A549 (cell line): ENCODE data around the gene ITIH4. TPM values are rescaled to one million over a fixed set of nuclear protein-coding genes. Genes with fewer than 3 reads are reported as not detected.

Experiments used
- ATAC-seq, 2 experiments: fragments of 200-7000 bp in 1 of 2; fragments of >200 bp in 1 of 2; cut with Nextera tagmentation in 1 of 2; cut with Tn5 transposase in 1 of 2; 3 replicates each; pipeline versions ENCODE4 v1.8.0 to v1.9.1; 2018 to 2020; ENCODE audit warnings: mild to moderate bottlenecking in 1 of 2, moderate library complexity in 1 of 2
- CTCF ChIA-PET: fragments of 300-600 bp; sonication (Branson Sonifier 250); formaldehyde crosslinking; extraction: SDS; loops from one replicate; lab custom pipeline; 2021; ENCODE audit warnings: antibody characterized with exemption, inconsistent platforms; lab: Yijun Ruan, JAX
- POLR2A ChIA-PET: fragments of 350-600 bp; formaldehyde crosslinking; extraction: SDS; loops from one replicate; lab custom pipeline; 2021; ENCODE audit warnings: antibody characterized with exemption, inconsistent platforms; lab: Yijun Ruan, JAX
- DNase-seq, 2 experiments: peaks; one replicate each; pipeline versions ENCODE4 v3.0.0 to v3.0.0-alpha.2; 2011 to 2016; ENCODE audit warnings: low read depth in 1 of 2, low spot score in 1 of 2
- FAIRE-seq: peaks from 2 replicates; lab custom pipeline; 2011; peaks lifted over from hg19 to GRCh38; lab: Jason Lieb, UNC
- H3K27ac ChIP-seq, 2 experiments: fragments of >200 bp; sonication (Bioruptor Twin); formaldehyde crosslinking; 3 replicates each; pipeline ENCODE4 v1.5.1; 2016 to 2017
- H3K4me1 ChIP-seq: fragments of >200 bp; sonication (Bioruptor Twin); formaldehyde crosslinking; 3 replicates; pipeline ENCODE4 v1.6.1; 2016
- H3K4me2 ChIP-seq: fragments of >200 bp; sonication (Bioruptor Twin); formaldehyde crosslinking; 3 replicates; pipeline ENCODE4 v1.6.1; 2016
- H3K4me3 ChIP-seq: fragments of >200 bp; sonication (Bioruptor Twin); formaldehyde crosslinking; 3 replicates; pipeline ENCODE4 v1.5.1; 2016
- H3K9me3 ChIP-seq: fragments of >200 bp; sonication (Bioruptor Twin); formaldehyde crosslinking; 3 replicates; pipeline ENCODE4 v1.6.1; 2016
- CEBPB ChIP-seq, 2 experiments: fragments of >200 bp in 1 of 2; sonication (Bioruptor Twin) in 1 of 2; formaldehyde crosslinking in 1 of 2; IDR thresholded peaks; 2 replicates each; pipeline ENCODE4 v1.6.1; 2012 to 2016
- CHD4 ChIP-seq: fragments of 200-600 bp; sonication (generic); IDR thresholded peaks from 2 replicates; pipeline ENCODE4 v1.6.1; 2016; ENCODE audit warnings: antibody characterized with exemption, mild to moderate bottlenecking, borderline replicate concordance
- EHF ChIP-seq: fragments of 250-450 bp; sonication (Bioruptor Pico); IDR thresholded peaks from 2 replicates; pipeline ENCODE4 v1.5.0; 2020; ENCODE audit warnings: mild to moderate bottlenecking
- ESRRA ChIP-seq: fragments of 150-350 bp; IDR thresholded peaks from 2 replicates; pipeline ENCODE4 v1.6.1; 2014; ENCODE audit warnings: mild to moderate bottlenecking, low read length, borderline replicate concordance
- FOSB ChIP-seq: fragments of 250-450 bp; sonication (Bioruptor Pico); IDR thresholded peaks from 2 replicates; pipeline ENCODE4 v1.5.0; 2020; ENCODE audit warnings: mild to moderate bottlenecking, moderate library complexity
- GATA3 ChIP-seq: IDR thresholded peaks from 2 replicates; pipeline ENCODE4 v1.6.1; 2012; ENCODE audit warnings: borderline replicate concordance
- HDAC2 ChIP-seq: fragments of 200-600 bp; sonication (generic); IDR thresholded peaks from 2 replicates; pipeline ENCODE4 v1.6.1; 2016
- HEYL ChIP-seq: fragments of 250-450 bp; sonication (Bioruptor Pico); IDR thresholded peaks from 2 replicates; pipeline ENCODE4 v1.8.0; 2021; ENCODE audit warnings: mild to moderate bottlenecking, moderate library complexity
- HOXA7 ChIP-seq: fragments of 250-450 bp; sonication (Bioruptor Pico); IDR thresholded peaks from 2 replicates; pipeline ENCODE4 v1.5.0; 2020; ENCODE audit warnings: mild to moderate bottlenecking, moderate library complexity
- HOXB13 ChIP-seq: fragments of 250-450 bp; sonication (Bioruptor Pico); IDR thresholded peaks from 2 replicates; pipeline ENCODE4 v1.5.0; 2020; ENCODE audit warnings: low read depth, mild to moderate bottlenecking, moderate library complexity
- JUN ChIP-seq, 2 experiments: fragments of >200 bp; sonication (Bioruptor Twin); formaldehyde crosslinking; IDR thresholded peaks; 2 replicates in 1 of 2; 3 replicates in 1 of 2; pipeline ENCODE4 v1.6.1; 2016 to 2017
- JUNB ChIP-seq: fragments of >200 bp; sonication (Bioruptor Twin); formaldehyde crosslinking; IDR thresholded peaks from 2 replicates; pipeline ENCODE4 v1.6.1; 2016
- MAFK ChIP-seq: fragments of 450-650 bp; IDR thresholded peaks from 2 replicates; pipeline ENCODE4 v1.6.1; 2014; ENCODE audit not compliant: partially characterized antibody
- NFE2L2 ChIP-seq: fragments of 150-350 bp; conservative IDR thresholded peaks from 2 replicates; pipeline ENCODE4 v1.6.1; 2014; ENCODE audit warnings: low read length
- PHF8 ChIP-seq: fragments of 200-600 bp; sonication (generic); IDR thresholded peaks from 2 replicates; pipeline ENCODE4 v1.6.1; 2016; ENCODE audit warnings: low read depth, mild to moderate bottlenecking, antibody characterized with exemption, moderate library complexity, borderline replicate concordance
- ZFP36 ChIP-seq: fragments of 450-650 bp; IDR thresholded peaks from 2 replicates; pipeline ENCODE4 v1.6.1; 2014; ENCODE audit warnings: borderline replicate concordance; ENCODE audit not compliant: partially characterized antibody
- ZNF302 ChIP-seq: fragments of 250-450 bp; sonication (Bioruptor Pico); IDR thresholded peaks from 2 replicates; pipeline ENCODE4 v1.9.0; 2021; ENCODE audit warnings: inconsistent platforms, mild to moderate bottlenecking, moderate library complexity
- ZSCAN20 ChIP-seq: fragments of 250-450 bp; sonication (Bioruptor Pico); IDR thresholded peaks from 2 replicates; pipeline ENCODE4 v1.8.0; 2022; ENCODE audit warnings: mild to moderate bottlenecking, moderate library complexity
- WGBS: methylation state at CpG from one replicate; pipeline ENCODE4 v1.1.6; 2017; ENCODE audit errors: missing lambda C conversion rate; 5-methylcytosine and 5-hydroxymethylcytosine counted together
- polyA plus RNA-seq, 4 experiments: library from polyadenylated mRNA; depleted of rRNA in 3 of 4; stranded (reverse); fragments of >200 nt; fragmentation: RNase III in 1 of 4; extraction: RNeasy Plus Mini Kit Qiagen cat#74134 plus additional on column Dnase treatment in 1 of 4; gene quantifications; 2 replicates in 3 of 4; 3 replicates in 1 of 4; pipeline ENCODE4 v1.2.3, GENCODE V29; 2011 to 2017
- TF ChIP-seq, protein P1 (sequence below): IDR thresholded peaks from 2 replicates; pipeline ENCODE4 v1.6.1; 2012; ENCODE audit warnings: low read depth, borderline replicate concordance
- TF ChIP-seq, protein P2 (sequence below): fragments of 200-600 bp; sonication (generic); IDR thresholded peaks from 2 replicates; pipeline ENCODE4 v1.6.1; 2016; ENCODE audit warnings: antibody characterized with exemption, mild to moderate bottlenecking, moderate library complexity

The ITIH4 gene
- polyA plus RNA-seq, 2 of the 4 experiments (the other 2 are of a cell fraction): 0.88 to 0.89 TPM

- peaks cover 7% of the 10 kb centered on the region for H3K4me1 ChIP-seq
- 70% methylated on average over 5 of the region's 5 CpGs for WGBS
- ChIA-PET POLR2A (no interaction called here), CTCF (interaction anchor here (1.7 kb wide), 1 partner anchor 15 kb away, joined by 5 read pairs; no protein-coding TSS in a partner anchor)
- no peak overlapping the region for H3K27ac ChIP-seq
- no peak overlapping the region for H3K4me2 ChIP-seq
- FAIRE-seq (no peak), ATAC-seq (no peak), DNase-seq (no peak)
- no peaks in the 10 kb centered on the region for H3K9me3 ChIP-seq
- no peak overlapping the region for H3K4me3 ChIP-seq
- TF ChIP-seq NFE2L2: no peak
- no peak for TF ChIP-seq GATA3
- no peak for TF ChIP-seq CHD4
- TF ChIP-seq MAFK: no peak
- TF ChIP-seq JUN (IDR thresholded peaks at IDR 0.05): no peak
- no peak for TF ChIP-seq PHF8
- no peak for TF ChIP-seq ZSCAN20
- TF ChIP-seq, protein P1, sequence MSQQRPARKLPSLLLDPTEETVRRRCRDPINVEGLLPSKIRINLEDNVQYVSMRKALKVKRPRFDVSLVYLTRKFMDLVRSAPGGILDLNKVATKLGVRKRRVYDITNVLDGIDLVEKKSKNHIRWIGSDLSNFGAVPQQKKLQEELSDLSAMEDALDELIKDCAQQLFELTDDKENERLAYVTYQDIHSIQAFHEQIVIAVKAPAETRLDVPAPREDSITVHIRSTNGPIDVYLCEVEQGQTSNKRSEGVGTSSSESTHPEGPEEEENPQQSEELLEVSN: no peak
- no peak for TF ChIP-seq FOSB (CRISPR knock-in tag)
- no peak for TF ChIP-seq HOXB13 (CRISPR knock-in tag)
- TF ChIP-seq, all 56 proteins: peak for 0
These were observed 6.0 kb upstream of the ITIH4 start for GRCh38 chr3:52836471-52836845.

DNA sequence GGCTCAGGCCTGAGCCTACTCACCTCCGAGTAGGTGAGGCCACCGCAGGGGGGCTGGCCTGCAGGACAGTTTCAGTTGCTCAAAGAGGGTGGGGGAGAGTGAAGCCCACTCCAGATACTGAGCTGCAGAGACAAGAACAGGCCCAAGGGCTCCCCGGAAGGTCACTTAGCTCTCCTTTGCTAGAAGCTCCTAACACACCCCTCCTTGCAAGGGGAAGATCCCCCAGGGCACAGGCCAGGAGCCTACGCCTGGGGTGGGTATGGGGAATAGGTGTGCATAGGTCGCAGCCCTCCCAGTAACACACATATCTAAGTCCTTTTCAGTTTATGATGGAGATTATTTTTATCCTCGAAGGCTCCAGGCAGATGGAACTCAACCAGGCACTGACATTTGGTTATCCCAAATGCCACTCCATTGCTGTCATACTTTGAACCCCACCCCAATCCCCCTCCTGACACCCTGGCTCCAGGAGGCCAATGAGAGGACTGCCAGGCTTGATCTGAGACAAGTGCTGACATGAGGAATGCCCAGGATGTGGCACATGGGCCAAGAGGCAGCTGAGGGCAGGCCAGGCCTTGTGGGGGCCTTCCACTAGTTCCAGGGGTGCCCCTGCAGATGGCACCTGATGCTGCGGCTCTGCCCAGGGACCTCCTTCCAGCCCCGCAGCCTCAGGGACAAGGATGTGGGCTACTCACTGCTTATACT lies 5.4 kb upstream of the ITIH4 start:
- TF ChIP-seq HDAC2: no peak

DNA sequence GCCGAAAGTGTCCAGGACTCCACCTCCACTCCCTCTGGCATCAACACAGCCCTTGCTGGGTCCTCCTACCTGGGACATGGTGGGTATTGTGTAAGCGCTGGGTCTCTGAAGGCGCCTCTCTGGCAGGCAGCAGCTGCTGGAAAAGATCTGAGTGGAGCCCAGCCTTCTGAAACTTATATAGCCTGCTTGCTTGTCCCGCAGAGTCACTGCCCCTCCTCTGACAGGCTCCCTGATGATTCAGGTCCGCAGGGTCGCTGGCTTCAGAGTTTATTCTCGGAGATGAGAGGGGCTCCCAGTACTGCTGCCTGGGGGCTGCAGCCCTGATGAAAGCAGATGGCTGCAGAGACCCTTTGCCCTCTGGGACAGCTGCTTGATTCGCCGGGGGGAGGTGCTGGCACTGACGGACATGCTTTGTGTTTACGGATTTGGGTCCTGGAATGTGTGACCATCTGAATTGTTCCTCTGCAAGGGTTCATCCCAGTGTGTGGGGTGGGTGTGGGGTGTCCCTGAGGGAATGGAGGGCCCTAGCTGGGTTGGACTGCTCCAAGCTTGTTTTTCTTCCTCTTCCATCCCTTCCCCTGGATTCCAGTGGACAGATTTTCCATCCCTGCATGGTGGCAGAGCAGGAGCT lies 4.5 kb upstream of the ITIH4 start, which contains the start of gene MUSTN1:
Gene MUSTN1 (minus strand): TSS at position 149 of the 631 bp plus-strand sequence. CDS start 71 bp downstream, at position 78.
- TF ChIP-seq MAFK (no peak), ZSCAN20 (no peak), HOXA7 (CRISPR knock-in tag) (no peak), JUNB (no peak), HEYL (CRISPR knock-in tag) (no peak), EHF (no peak), ZFP36 (no peak), ZNF302 (CRISPR knock-in tag) (no peak), CEBPB (IDR thresholded peaks at IDR 0.05) (no peak), GATA3 (no peak), ESRRA (no peak), CHD4 (no peak)
- TF ChIP-seq, protein P2, sequence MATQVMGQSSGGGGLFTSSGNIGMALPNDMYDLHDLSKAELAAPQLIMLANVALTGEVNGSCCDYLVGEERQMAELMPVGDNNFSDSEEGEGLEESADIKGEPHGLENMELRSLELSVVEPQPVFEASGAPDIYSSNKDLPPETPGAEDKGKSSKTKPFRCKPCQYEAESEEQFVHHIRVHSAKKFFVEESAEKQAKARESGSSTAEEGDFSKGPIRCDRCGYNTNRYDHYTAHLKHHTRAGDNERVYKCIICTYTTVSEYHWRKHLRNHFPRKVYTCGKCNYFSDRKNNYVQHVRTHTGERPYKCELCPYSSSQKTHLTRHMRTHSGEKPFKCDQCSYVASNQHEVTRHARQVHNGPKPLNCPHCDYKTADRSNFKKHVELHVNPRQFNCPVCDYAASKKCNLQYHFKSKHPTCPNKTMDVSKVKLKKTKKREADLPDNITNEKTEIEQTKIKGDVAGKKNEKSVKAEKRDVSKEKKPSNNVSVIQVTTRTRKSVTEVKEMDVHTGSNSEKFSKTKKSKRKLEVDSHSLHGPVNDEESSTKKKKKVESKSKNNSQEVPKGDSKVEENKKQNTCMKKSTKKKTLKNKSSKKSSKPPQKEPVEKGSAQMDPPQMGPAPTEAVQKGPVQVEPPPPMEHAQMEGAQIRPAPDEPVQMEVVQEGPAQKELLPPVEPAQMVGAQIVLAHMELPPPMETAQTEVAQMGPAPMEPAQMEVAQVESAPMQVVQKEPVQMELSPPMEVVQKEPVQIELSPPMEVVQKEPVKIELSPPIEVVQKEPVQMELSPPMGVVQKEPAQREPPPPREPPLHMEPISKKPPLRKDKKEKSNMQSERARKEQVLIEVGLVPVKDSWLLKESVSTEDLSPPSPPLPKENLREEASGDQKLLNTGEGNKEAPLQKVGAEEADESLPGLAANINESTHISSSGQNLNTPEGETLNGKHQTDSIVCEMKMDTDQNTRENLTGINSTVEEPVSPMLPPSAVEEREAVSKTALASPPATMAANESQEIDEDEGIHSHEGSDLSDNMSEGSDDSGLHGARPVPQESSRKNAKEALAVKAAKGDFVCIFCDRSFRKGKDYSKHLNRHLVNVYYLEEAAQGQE: no peak
- Histone ChIP-seq H3K4me3 (no peak within 1 kb of the TSS), H3K4me2 (no peak within 1 kb of the TSS), H3K4me1 (peaks cover 13% of the 10 kb centered on the region), H3K9me3 (no peaks in the 10 kb centered on the region), H3K27ac (no peak within 1 kb of the TSS)
- ChIA-PET POLR2A (no interaction called here), CTCF (interaction anchor here (1.1 kb wide), 1 partner anchor 10 kb away, joined by 3 read pairs; no protein-coding TSS in a partner anchor)
- 94% methylated on average over 8 of the region's 11 CpGs for WGBS
- no peak for FAIRE-seq
- no peak for DNase-seq
- no peak for ATAC-seq

More for the DNA sequence above, 5.4 kb upstream of the ITIH4 start:
- DNase-seq: no peak
- POLR2A ChIA-PET: no interaction called here
- Histone ChIP-seq H3K9me3 (no peaks in the 10 kb centered on the region), H3K4me2 (no peak overlapping the region), H3K4me1 (peaks cover 12% of the 10 kb centered on the region), H3K27ac (no peak overlapping the region), H3K4me3 (no peak overlapping the region)
- no peak for ATAC-seq
- WGBS: 81% methylated on average over 6 of the region's 8 CpGs
- CTCF ChIA-PET: interaction anchor here (1.1 to 1.7 kb wide), 2 partner anchors 11 to 15 kb away, joined by 3 to 5 read pairs; no protein-coding TSS in a partner anchor
- no peak for FAIRE-seq
